GM18909 (cell line): Measurements from ENCODE around the gene SHROOM1.

Experiments
- ATAC-seq: cut with Tn5 transposase; IDR thresholded peaks from one replicate; pipeline ENCODE4 v1.9.1; 2021; ENCODE audit warnings: mild to moderate bottlenecking; ENCODE audit not compliant: unreplicated experiment, poor library complexity

The SHROOM1 gene

DNA sequence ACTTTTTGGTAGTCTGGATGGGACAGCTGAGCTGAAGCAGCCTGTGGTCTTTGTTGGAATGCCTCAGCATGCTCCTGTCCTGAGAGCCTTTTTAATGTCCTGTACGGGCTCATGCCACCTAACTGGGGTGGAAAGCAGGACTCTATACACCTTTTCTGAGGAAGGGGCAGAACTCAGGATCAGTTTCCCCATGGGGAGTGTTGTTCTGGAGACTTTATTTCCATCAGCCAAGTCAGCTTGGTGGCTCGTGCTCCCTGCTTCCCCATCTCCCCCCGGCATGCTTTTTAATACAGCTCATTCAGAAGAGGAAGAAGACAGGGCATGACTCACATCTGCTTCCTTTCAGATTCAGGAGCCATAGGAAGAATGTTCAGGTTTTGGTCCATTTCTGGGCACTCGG, 48.3 kb downstream of the SHROOM1 start:
- no peak for ATAC-seq

DNA sequence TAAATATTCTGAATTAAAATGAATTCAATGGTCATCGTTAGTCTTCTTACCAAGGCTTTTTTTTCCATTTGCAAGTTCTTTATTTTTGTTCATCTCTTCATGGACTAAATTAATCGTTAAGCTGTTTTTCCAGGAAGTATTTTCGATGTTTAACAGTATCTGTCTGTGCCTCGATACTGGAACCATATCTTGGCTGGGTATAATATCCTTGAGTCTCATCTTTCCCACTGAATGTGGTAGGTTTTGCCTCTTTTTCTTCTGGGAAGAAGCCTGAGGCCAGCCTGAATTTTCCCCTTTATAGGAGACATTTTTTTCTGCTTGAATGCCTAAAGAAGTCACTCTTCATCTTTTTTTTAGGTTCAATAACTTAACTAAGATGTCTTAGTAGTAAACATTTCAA, 49.4 kb downstream of the SHROOM1 start:
- ATAC-seq: no peak

DNA sequence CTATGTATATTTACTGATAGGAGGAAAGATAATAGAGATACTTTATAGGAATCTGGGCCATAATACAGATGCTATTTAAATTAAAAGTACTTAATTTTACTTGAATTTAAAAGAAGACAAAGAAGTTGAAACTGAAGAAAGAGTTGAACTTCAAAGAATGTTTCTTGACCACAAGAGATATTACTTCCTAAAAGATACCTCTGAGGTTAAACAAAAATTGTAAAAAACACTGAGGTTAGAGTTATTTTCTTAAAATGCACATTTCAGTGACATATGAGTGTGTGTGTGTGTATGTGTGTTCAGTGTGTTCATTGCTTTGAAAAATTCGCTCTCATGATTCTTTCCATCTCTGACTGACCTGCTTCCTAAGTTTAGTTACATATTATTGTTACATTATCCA, 49.9 kb downstream of the SHROOM1 start:
- no peak for ATAC-seq

DNA sequence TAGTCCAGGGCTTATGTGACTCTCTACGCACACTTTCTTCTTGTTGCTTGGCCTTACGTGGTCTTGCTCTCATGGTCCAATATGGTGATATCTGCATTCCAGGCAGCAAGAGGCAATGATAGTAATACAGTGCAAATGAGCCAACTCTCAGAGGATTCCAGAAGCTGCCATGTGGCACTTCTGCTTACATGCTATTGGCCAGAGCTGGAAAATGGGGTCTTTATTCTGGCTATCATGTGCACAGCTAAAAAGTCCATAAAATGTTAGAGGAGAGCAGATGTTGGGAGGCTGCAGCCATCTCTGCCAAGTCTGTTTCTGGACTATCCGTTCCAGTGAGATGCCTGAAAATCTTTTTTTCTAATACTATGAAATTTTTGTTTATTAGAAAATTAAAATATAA, 50.5 kb downstream of the SHROOM1 start:
- no peak for ATAC-seq

DNA sequence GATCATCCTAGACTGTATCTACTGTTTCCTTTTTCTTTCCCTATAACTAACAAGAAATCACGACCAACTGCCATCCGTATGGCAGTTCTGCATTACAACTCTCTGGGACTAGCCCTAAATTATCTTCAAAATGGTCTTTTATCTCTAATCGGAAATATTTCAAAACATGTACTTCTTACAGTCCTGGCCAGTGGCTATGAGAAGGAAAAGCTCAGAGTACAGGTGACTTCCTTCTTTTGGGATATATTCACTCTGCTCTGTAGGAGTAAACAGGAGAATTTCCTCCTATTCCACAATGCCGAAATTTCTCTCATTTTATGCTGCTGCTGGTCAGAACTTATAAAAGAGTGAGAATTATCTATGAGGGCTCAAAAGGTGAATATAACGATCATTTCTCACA, 51.6 kb downstream of the SHROOM1 start:
- no peak for ATAC-seq

DNA sequence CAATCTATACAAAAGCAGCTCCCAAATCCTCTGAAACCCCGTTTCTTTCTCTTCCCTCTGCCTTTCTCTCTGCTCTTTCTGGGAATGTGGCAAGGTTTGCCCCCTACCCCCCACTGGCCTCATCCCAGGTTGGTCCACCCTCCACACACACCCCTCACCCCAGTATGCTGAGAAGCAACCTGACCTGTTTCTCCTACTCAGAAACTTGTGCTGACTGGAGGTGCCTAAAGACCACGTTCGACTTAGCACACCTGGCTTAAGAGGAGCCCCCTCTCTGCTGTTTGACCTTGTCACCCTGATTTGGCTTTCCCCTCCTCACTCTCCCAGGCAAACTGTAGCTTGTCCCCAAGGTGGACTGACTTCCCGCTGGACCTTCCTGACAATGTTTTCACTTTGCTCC, 52.3 kb downstream of the SHROOM1 start:
- ATAC-seq: no peak

DNA sequence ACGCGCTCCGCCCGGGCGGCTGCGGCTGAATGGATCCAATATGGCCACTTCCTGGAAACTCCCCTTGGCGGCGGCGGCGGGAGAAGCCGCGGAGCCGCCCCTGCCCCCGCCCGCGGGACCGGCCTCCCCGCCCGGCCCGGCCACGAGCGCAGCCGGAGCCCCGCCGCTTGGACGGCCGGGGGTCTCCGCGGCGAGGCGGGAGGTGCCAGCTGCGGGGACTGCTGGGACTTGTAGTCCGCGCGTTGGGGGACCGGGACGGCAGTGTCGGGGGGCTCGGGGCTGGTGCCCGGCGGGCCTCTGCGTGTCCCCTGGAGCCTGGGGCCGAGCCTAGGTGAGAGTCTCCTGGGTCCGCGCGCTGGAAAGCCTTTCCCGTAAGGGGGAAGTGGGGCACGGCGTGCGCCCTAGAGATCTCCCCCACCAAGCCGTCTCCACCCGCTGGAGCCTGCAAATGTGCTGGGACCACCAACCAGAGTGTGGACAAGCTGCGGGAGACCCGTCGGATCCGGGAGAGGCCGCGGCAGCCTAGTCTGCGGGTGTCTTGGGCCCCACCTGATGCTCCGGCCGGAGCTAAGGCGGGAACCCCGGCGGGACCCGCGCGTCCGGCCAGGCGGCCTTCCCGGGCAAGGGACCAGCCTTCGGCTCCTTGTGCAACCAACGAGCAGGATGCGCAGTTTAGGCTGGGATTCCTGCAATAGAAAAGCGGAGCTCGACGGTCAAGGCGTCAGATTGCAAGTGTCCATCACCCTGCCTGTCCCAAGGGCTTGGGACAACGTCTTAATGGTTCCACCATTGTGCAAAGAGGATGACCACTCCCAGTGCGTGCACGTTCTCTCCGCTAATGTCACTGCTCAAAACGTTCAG, 53.0 kb downstream of the SHROOM1 start, which contains the start of gene SEPTIN8:
Gene SEPTIN8, minus strand, starts transcription at position 31 of the 861 bp plus-strand sequence. CDS start 102 bp downstream, outside the sequence.
- no peak for ATAC-seq

DNA sequence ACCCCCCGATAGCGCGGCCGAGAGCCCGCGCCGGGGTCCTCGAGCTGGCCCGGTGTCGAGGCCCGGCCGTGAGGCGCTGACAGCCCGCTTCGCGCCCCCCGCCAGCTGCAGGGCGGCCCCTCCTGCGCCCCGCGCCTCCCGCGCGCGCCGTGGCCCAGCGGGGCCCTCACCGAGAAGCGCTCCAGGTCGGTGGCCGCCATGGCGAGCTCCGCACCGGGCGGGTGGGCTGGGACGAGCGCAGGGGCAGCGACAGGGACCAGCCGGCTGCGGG, 53.6 kb downstream of the SHROOM1 start:
- ATAC-seq: no peak

DNA sequence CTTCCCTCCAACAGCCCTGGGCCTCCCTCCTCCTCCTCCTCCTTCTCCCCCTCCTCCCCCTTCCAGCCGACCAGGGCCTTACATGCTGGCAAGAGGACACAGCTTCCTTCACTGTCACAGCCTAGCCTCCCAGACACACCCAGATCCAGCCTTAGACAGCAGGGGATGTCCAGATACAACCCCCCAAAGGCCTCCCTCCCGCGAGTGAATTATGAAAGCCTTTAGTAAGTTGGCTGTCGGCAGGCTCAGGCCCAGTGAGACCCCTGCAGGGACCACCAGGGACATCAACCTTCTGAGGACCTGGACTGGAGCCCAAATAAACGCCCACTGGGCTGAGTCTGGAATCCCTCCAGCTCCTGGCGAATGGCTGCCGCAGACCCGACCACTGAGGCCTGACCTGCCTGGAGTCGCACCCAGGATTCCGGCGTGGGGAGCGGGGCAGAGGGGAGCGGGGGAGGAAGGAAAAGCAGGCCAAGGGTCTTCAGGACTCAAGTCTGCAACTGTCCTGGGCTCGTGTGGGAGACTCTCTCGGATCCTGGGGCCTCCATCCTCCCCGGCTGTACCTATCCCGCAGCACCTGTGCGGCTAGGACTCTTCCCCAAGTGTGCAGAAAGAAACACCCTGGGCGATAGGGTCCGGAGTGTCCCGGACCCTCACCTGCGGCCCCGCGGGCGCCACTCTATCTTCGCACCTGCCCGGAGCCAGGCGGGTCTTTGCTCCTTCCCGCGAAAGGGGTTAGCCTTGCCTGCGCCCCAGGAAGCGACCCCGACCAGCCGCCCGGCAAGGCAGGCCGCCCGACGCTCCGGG, 54.1 kb downstream of the SHROOM1 start:
- ATAC-seq: no peak

DNA sequence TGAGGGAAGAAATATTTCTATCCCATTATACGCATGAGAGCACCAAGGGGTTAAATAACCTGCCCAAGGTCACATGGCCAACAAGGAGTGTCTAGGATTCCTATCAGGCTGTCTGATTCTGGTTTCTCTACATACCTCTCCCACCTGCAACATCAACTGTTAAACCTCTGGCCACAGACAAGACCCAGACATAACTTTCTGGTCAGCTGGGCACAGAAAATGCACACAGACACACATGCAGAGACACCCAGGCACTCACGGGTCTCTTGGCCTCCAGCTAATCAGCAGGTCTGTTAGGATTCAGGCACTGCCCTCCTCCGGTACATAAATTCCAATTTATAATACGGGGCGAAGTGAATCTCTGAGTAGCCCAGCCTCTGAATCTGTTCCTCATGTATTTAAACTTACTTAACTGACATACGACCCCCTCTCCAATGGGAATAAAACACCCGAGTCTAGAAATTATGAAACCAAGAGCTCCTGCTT, 54.9 kb downstream of the SHROOM1 start:
- no peak for ATAC-seq

DNA sequence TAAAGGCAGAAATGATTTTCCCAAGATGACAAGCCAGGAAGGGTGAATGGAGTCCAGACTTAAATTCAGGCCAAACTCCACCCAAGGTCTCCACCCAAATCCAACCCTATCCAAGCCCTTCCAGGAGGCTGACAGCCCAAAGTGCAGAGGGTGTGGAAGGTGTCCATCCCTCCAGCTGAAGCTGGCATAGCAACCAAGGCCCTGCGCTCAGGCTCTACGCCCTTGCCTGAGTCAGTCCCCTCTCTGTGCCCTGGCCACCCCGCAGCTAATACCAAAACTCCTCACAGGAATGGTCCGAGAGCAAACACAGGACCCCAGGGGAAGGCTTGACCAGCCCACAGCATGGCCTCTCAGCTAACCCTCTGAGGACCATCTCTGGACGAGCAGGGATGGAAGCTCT, 55.6 kb downstream of the SHROOM1 start:
- ATAC-seq: no peak

DNA sequence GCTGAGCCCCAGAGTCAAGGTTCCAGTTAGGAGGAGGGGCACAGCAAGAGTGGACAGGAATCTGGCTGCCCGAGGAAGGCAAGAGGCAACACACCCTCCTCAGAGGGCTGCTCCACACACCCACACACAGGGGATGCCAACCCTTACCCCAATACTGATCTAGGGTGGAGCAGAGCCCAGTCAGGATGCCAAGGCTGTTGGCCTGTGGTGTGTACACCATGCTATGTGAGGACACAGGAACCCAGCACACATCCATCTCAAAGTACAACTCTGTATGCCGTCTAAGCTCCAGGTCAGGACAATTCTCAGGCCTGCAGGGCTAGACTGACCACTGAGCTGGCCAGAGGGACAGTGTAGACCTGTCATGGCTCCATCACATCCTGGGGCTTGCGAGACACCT, 56.0 kb downstream of the SHROOM1 start:
- ATAC-seq: no peak

DNA sequence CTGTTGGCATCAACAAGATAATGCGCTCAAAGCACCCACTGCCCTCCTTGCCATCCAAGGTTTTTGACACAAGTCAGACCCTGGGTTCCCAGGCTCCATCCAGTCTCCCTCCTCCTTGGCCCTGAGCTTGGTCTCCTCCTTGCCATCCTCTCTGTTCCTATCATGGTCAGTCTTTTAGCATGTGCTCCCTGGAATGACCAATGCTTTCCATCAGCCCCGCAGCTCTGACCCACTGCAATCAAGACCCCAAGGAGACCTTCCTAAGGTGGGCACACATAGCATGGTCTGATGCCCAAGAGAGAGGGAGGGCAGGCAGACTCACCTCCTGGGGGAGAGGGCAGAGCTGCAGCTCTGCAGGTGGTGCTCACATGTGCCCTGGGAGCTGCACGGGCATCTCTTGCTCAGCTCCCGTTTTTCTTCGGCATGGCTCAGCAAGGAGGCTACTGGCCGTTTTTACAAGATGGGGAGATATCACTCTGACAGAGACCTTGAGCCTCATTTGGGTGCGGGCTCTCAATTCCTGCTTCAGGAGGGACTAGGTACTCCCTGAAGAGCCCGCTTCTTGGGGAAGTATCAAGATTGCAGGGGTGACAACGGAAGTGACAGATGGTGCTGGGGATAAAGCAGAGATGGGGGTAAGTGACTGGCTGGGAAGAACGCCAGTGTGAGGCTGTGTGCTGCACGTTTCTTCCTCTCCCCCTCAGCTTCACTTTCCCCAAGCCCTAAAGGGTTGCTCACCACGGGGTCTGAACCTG, 56.7 kb downstream of the SHROOM1 start:
- ATAC-seq: no peak

DNA sequence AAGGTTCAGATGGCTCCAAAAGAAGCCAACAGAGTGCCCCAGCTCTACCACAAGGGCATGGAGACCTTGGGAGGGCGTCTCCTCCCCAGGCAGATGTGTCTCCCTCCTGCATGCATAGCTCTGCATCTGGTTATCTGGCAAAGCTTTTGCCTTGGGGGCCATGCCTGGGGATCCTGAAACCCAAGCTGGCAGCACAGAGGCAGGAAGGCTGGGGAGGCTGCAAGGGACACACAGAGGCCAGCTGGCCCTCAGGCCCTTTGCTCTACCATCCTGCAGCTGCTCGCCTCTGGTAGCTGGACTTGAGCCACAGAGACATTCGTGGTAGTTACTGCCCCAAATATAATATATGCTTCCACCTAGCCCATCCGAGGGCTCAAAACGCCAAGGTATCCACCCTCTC, 57.3 kb downstream of the SHROOM1 start:
- ATAC-seq: no peak

DNA sequence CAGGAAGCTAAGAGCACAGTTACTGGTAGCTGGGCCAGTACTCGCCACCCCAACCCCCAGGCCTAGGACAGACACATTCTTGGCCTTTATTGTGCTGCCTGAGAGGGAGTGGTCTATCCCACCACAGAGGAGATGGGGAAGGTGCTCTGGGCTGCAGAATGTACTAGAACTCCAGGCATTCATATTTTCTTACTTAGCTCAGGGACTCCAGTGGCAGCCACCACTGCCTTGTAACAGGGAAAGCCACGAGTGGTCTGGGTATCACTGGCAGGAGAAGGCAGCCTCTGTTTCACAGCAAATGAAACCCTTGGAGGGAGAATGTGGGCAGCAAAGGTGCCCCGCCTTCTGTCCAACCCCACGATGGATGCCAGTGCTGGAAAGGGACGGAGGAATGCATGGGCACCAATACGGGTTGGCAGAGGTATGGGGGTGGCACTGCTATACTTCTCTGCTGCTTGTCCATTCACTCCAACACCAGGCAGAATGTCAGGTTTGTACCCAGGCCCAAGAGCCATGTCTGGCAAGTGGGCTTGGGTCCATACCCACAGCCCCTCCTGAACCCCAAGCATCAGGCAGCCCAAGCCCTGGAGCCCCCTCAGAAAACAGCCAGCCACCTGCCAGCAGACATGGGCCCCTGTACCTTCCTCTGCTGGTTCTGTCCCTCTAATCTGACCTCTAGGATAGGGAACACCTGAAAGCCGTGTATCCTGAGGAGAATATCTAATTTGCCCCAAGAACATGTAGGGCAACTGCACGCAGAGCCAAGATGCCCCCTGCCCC, 58.0 kb downstream of the SHROOM1 start:
- ATAC-seq: no peak
